IMR-90 (cell line): ENCODE measurements around the gene CRLF2. TPM values are rescaled to one million over a fixed set of nuclear protein-coding genes. Genes with fewer than 3 reads are reported as not detected.
"Not testable (repeated sequence)": the region's sequence is repeated elsewhere in the genome, so short reads cannot be mapped to it uniquely, and the experiment has no call there.

Source experiments
- ATAC-seq: fragments of 200-7000 bp; cut with Tn5 transposase; 2 replicates; pipeline ENCODE4 v1.9.1; 2020; ENCODE audit warnings: low read depth, mild to moderate bottlenecking, moderate library complexity
- BruUV-seq: library from RNA; stranded (reverse); fragments of 400-500 nt; replicated peaks from 2 replicates; lab custom pipeline; 2021; lab: Mats Ljungman, UMichigan
- CTCF ChIA-PET: fragments of 300-600 bp; formaldehyde crosslinking; extraction: SDS; loops from one replicate; lab custom pipeline; 2021; ENCODE audit warnings: antibody characterized with exemption; lab: Yijun Ruan, JAX
- POLR2A ChIA-PET: fragments of 300-600 bp; sonication (Branson Sonifier 250); formaldehyde crosslinking; loops from one replicate; lab custom pipeline; 2022; ENCODE audit warnings: antibody characterized with exemption; ENCODE audit not compliant: unreplicated experiment; lab: Charles Lee
- DNase-seq: peaks from one replicate; pipeline ENCODE4 v3.0.0; 2013
- H2AFZ ChIP-seq: replicated peaks from 2 replicates; pipeline ENCODE3; 2013; ENCODE audit warnings: low read length, mild to moderate bottlenecking; ENCODE audit not compliant: poor library complexity
- H2AK5ac ChIP-seq: 2 replicates; pipeline ENCODE4 v1.6.1; 2013; ENCODE audit warnings: low read depth, low read length, inconsistent platforms
- H2AK9ac ChIP-seq: replicated peaks from 2 replicates; pipeline ENCODE3; 2013; ENCODE audit warnings: mild to moderate bottlenecking, low read depth, low read length, moderate library complexity; ENCODE audit not compliant: poor library complexity
- H2BK120ac ChIP-seq: 2 replicates; pipeline ENCODE4 v1.6.1; 2013; ENCODE audit warnings: low read depth, low read length, inconsistent platforms
- H2BK15ac ChIP-seq: 3 replicates; pipeline ENCODE4 v1.6.1; 2013; ENCODE audit warnings: low read depth, low read length, inconsistent platforms
- H2BK20ac ChIP-seq: 2 replicates; pipeline ENCODE4 v1.6.1; 2013; ENCODE audit warnings: low read depth, mild to moderate bottlenecking, inconsistent platforms, low read length, moderate library complexity
- H2BK5ac ChIP-seq: 2 replicates; pipeline ENCODE4 v1.6.1; 2013; ENCODE audit warnings: mild to moderate bottlenecking, low read depth, low read length, inconsistent platforms; ENCODE audit not compliant: poor library complexity, severe bottlenecking
- H3K14ac ChIP-seq: replicated peaks from 2 replicates; pipeline ENCODE4 v1.6.1; 2013; ENCODE audit warnings: low read depth, low read length, inconsistent platforms
- H3K18ac ChIP-seq: 2 replicates; pipeline ENCODE4 v1.6.1; 2013; ENCODE audit warnings: low read depth, low read length, control low read depth
- H3K23ac ChIP-seq: 2 replicates; pipeline ENCODE4 v1.6.1; 2013; ENCODE audit warnings: low read depth, low read length, inconsistent platforms
- H3K27ac ChIP-seq: 2 replicates; pipeline ENCODE4 v1.5.1; 2013; ENCODE audit warnings: mild to moderate bottlenecking, control low read depth, low read length; ENCODE audit not compliant: insufficient read depth
- H3K27me3 ChIP-seq: 2 replicates; pipeline ENCODE4 v1.6.1; 2013; ENCODE audit warnings: low read length; ENCODE audit not compliant: control insufficient read depth, insufficient read depth
- H3K36me3 ChIP-seq: 2 replicates; pipeline ENCODE4 v1.6.1; 2013; ENCODE audit warnings: low read length, mixed read lengths; ENCODE audit not compliant: control insufficient read depth, insufficient read depth
- H3K4ac ChIP-seq: 2 replicates; pipeline ENCODE4 v1.6.1; 2013; ENCODE audit warnings: low read depth, low read length, inconsistent platforms
- H3K4me1 ChIP-seq: 2 replicates; pipeline ENCODE4 v1.6.1; 2013; ENCODE audit warnings: low read length, mixed read lengths; ENCODE audit not compliant: control insufficient read depth, insufficient read depth
- H3K4me2 ChIP-seq: 2 replicates; pipeline ENCODE4 v1.6.1; 2013; ENCODE audit warnings: low read depth, mild to moderate bottlenecking, control low read depth, low read length, moderate library complexity
- H3K4me3 ChIP-seq: 2 replicates; pipeline ENCODE4 v1.5.1; 2013; ENCODE audit warnings: low read depth, mild to moderate bottlenecking, control low read depth, low read length, moderate library complexity; ENCODE audit not compliant: insufficient read depth
- H3K56ac ChIP-seq: 2 replicates; pipeline ENCODE4 v1.6.1; 2013; ENCODE audit warnings: low read length, inconsistent platforms; ENCODE audit not compliant: insufficient read depth; ENCODE audit errors: extremely low read depth
- H3K79me1 ChIP-seq, 2 experiments: 2 replicates each; pipeline ENCODE4 v1.6.1; 2013; ENCODE audit warnings: low read length in 2 of 2, inconsistent platforms in 1 of 2, low read depth in 1 of 2
- H3K9ac ChIP-seq: 2 replicates; pipeline ENCODE4 v1.6.1; 2013; ENCODE audit warnings: low read depth, low read length, control low read depth
- H3K9me1 ChIP-seq: 2 replicates; pipeline ENCODE4 v1.6.1; 2013; ENCODE audit warnings: low read length, inconsistent platforms; ENCODE audit not compliant: insufficient read depth
- H3K9me3 ChIP-seq: 2 replicates; pipeline ENCODE4 v1.6.1; 2013; ENCODE audit warnings: low read length; ENCODE audit not compliant: control insufficient read depth, insufficient read depth
- H4K20me1 ChIP-seq: 2 replicates; pipeline ENCODE4 v1.6.1; 2013; ENCODE audit warnings: low read length, inconsistent platforms; ENCODE audit not compliant: insufficient read depth
- H4K5ac ChIP-seq: 2 replicates; pipeline ENCODE4 v1.6.1; 2013; ENCODE audit warnings: mild to moderate bottlenecking, low read depth, low read length, control low read depth
- H4K8ac ChIP-seq, 2 experiments: 2 replicates each; pipeline ENCODE4 v1.6.1; 2013; ENCODE audit warnings: low read depth in 2 of 2, low read length in 2 of 2, control low read depth in 1 of 2, inconsistent platforms in 1 of 2
- H4K91ac ChIP-seq: 2 replicates; pipeline ENCODE4 v1.6.1; 2013; ENCODE audit warnings: low read depth, low read length, inconsistent platforms; ENCODE audit not compliant: insufficient read depth
- CHD1 ChIP-seq: IDR thresholded peaks from 2 replicates; pipeline ENCODE4 v1.6.1; 2012; ENCODE audit warnings: low read depth, low read length, improper control_type of control experiment
- WGBS, 2 experiments: methylation state at CpG; one replicate each; pipeline versions ENCODE4 v1.1.5 to v1.1.7; 2013; ENCODE audit warnings: missing lambda C conversion rate in 2 of 2; ENCODE audit not compliant: insufficient read length in 1 of 2; ENCODE audit errors: extremely low coverage in 2 of 2; 5-methylcytosine and 5-hydroxymethylcytosine counted together
- dilution Hi-C: fragments of 300-500 bp; cut with HindIII; formaldehyde crosslinking; loops from one replicate; pipeline ENCODE4 v1.14.3; 2018; ENCODE audit warnings: low sequenced_read_pairs; ENCODE audit not compliant: unreplicated experiment
- in situ Hi-C: fragments of 300-500 bp; cut with MboI; formaldehyde crosslinking; loops from 3 replicates; pipeline ENCODE4 v1.14.3; 2019; ENCODE audit warnings: low sequenced_read_pairs, inconsistent platforms, mixed read lengths
- intact Hi-C: fragments of 100-400 bp; cut with micrococcal nuclease; formaldehyde crosslinking; loops from 2 replicates; pipeline ENCODE4 v1.10.0; 2022
- polyA plus RNA-seq, 3 experiments: library from polyadenylated mRNA; depleted of rRNA; stranded (reverse); fragments of >200 nt; gene quantifications; 2 replicates each; pipeline ENCODE4 v1.2.3, GENCODE V29; 2012; ENCODE audit warnings: low replicate concordance in 1 of 3
- total RNA-seq: library from RNA; depleted of rRNA; stranded (reverse); fragments of >200 nt; gene quantifications from 2 replicates; pipeline ENCODE4 v1.2.3, GENCODE V29; 2012
- TF ChIP-seq, protein P1 (sequence below): fragments of 150-350 bp; IDR thresholded peaks from 2 replicates; pipeline ENCODE4 v1.6.1; 2017; ENCODE audit warnings: mild to moderate bottlenecking, antibody characterized with exemption, low read length, low read depth

CRLF2 gene
- total and polyA plus RNA-seq, 2 of the 4 experiments (the other 2 are of a cell fraction): not detected

DNA sequence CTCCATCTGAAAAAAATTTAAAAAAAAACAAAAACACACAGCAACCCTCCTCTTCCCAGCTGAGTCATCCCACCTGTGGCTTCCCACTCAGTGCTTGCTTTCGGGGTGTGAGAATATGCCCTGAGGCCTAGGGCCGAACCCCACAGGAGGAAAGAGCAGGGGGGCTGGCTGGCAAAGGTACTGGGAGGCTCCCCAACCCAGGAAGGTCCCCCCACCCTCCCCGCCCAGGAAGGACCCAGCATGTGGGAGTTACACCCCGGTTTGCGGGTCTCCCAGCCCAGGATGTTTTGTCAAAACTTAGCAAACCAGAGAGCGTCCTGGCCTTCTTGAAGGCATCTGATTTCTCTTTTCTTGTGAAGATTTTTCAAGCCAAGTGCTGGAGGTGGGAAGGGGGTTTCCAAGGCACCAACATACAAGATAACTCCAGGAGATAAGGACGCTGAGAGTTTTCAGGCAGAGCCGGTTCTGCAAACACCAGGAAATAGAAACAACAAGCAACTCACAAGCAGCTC, 30.5 kb upstream of the CRLF2 start (continued):
- TF ChIP-seq CHD1: no peak
- TF ChIP-seq, protein P1, sequence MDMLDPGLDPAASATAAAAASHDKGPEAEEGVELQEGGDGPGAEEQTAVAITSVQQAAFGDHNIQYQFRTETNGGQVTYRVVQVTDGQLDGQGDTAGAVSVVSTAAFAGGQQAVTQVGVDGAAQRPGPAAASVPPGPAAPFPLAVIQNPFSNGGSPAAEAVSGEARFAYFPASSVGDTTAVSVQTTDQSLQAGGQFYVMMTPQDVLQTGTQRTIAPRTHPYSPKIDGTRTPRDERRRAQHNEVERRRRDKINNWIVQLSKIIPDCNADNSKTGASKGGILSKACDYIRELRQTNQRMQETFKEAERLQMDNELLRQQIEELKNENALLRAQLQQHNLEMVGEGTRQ: no peak

GRCh38 chrX:1240551-1240950, 28.1 kb upstream of the CRLF2 start:
- H2BK15ac ChIP-seq, H3K4me2 ChIP-seq, H2BK20ac ChIP-seq, H2AFZ ChIP-seq, H3K4ac ChIP-seq, H2AK5ac ChIP-seq, dilution Hi-C loops, ATAC-seq, H3K4me1 ChIP-seq, H3K27me3 ChIP-seq, in situ Hi-C loops, H3K23ac ChIP-seq, POLR2A ChIA-PET, H3K79me1 ChIP-seq, H3K56ac ChIP-seq, H4K20me1 ChIP-seq, H3K9ac ChIP-seq, H2AK9ac ChIP-seq, intact Hi-C loops, H4K5ac ChIP-seq, H3K18ac ChIP-seq, H3K4me3 ChIP-seq, H4K91ac ChIP-seq, H3K9me1 ChIP-seq, H2BK5ac ChIP-seq, DNase-seq, H3K14ac ChIP-seq, CTCF ChIA-PET, H4K8ac ChIP-seq, H2BK120ac ChIP-seq, BruUV-seq, H3K27ac ChIP-seq, H3K36me3 ChIP-seq, H3K9me3 ChIP-seq: not testable (repeated sequence)
- no CpG with 5 or more reads among the region's 10 CpGs for WGBS, 2 experiments
